Mucosa of rectum (tissue), 2 donors: Measurements from ENCODE around the gene FCHO2.
"Not testable (repeated sequence)": the region's sequence is repeated elsewhere in the genome, so short reads cannot be mapped to it uniquely, and the experiment has no call there.

Experiments used
- H3K27ac ChIP-seq, 2 donors: one replicate each; pipeline ENCODE4 v1.7.0; 2013; ENCODE audit warnings: inconsistent platforms in 2 of 2, low read depth in 2 of 2, low read length in 2 of 2
- H3K27me3 ChIP-seq, 2 donors: one replicate each; pipeline ENCODE4 v1.7.0; 2013; ENCODE audit warnings: low read length in 2 of 2; ENCODE audit not compliant: control insufficient read depth in 2 of 2, insufficient read depth in 2 of 2
- H3K36me3 ChIP-seq, 2 donors: one replicate each; pipeline ENCODE4 v1.7.0; 2013; ENCODE audit warnings: low read length in 2 of 2; ENCODE audit not compliant: control insufficient read depth in 2 of 2, insufficient read depth in 2 of 2
- H3K4me1 ChIP-seq, 2 donors: one replicate each; pipeline ENCODE4 v1.7.0; 2013; ENCODE audit warnings: low read length in 2 of 2, mild to moderate bottlenecking in 1 of 2; ENCODE audit not compliant: control insufficient read depth in 2 of 2, insufficient read depth in 2 of 2
- H3K4me3 ChIP-seq, 2 donors: one replicate each; pipeline ENCODE4 v1.7.0; 2013; ENCODE audit warnings: low read length in 2 of 2
- H3K9ac ChIP-seq, 2 donors: one replicate each; pipeline ENCODE4 v1.7.0; 2013; ENCODE audit warnings: low read length in 2 of 2, low read depth in 1 of 2, mild to moderate bottlenecking in 1 of 2
- H3K9me3 ChIP-seq, 2 donors: one replicate each; pipeline ENCODE4 v1.7.0; 2013; ENCODE audit warnings: low read length in 2 of 2; ENCODE audit not compliant: control insufficient read depth in 2 of 2
- donor health status: healthy.
- donor health status: Normal muscosa, but diverticular disease.

The FCHO2 gene

GRCh38 chr5:72996632-72997031 is 40.8 kb downstream of the FCHO2 start:
- Histone ChIP-seq H3K36me3 (peaks cover 14 to 23% of the 10 kb centered on the region in 2 donors), H3K4me3 (no peak overlapping the region), H3K27me3 (no peaks in the 10 kb centered on the region), H3K27ac (no peak overlapping the region), H3K4me1 (no peaks in the 10 kb centered on the region), H3K9me3 (no peaks in the 10 kb centered on the region), H3K9ac (no peak overlapping the region)

DNA sequence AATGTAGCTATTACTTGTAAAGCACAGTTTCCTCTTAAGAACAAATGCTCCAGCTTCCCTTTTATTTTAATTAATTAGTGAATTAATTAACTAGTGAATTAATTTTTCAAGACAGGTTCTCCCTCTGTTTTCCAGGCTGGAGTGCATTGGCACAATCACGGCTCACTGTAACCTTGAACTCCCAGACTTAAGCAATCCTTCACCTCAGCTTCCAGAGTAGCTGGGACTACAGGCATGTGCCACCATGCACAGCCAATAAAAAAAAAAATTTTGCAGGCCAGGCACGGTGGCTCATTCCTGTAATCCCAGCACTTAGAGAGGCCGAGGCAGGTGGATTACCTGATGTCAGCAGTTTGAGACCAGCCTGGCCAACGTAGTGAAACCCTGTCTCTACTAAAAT is 44.1 kb downstream of the FCHO2 start:
- Histone ChIP-seq H3K9me3 (no peaks in the 10 kb centered on the region), H3K4me3 (no peak overlapping the region), H3K36me3 (peaks cover 12% of the 10 kb centered on the region in 2 donors), H3K27ac (no peak overlapping the region), H3K4me1 (no peaks in the 10 kb centered on the region), H3K9ac (no peak overlapping the region), H3K27me3 (no peaks in the 10 kb centered on the region)

DNA sequence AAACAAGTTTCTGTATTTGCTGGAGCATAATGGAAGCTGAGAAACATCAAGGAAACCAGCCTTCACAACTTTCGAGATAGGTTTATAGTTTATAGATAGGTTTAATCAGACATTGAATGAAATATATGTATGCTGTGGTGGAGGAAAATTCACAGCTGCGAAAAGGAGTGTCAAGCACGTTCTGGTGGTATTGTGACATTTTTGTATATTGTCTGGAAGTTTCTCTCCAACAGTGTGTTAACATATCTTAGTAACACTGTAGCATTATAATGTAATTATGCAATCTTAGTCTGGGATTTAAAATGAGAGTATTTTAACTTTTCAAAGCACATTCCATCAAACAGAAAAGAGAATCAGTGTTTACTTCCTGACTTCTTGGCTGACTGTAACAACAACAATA is 50.0 kb downstream of the FCHO2 start:
- no peaks in the 10 kb centered on the region for H3K4me1 ChIP-seq

GRCh38 chr5:73007051-73007450 is 51.2 kb downstream of the FCHO2 start:
- Histone ChIP-seq H3K9ac (no peak overlapping the region), H3K4me3 (no peak overlapping the region), H3K27ac (no peak overlapping the region), H3K27me3 (no peaks in the 10 kb centered on the region), H3K36me3 (peaks cover 7 to 12% of the 10 kb centered on the region in 2 donors), H3K4me1 (no peaks in the 10 kb centered on the region), H3K9me3 (no peaks in the 10 kb centered on the region)

More for the DNA sequence above, 50.0 kb downstream of the FCHO2 start:
- no peak overlapping the region for H3K4me3 ChIP-seq
- H3K27ac ChIP-seq = no peak overlapping the region
- no peaks in the 10 kb centered on the region for H3K27me3 ChIP-seq
- no peaks in the 10 kb centered on the region for H3K9me3 ChIP-seq
- no peak overlapping the region for H3K9ac ChIP-seq
- H3K36me3 ChIP-seq = peaks cover 7 to 9% of the 10 kb centered on the region in 2 donors

DNA sequence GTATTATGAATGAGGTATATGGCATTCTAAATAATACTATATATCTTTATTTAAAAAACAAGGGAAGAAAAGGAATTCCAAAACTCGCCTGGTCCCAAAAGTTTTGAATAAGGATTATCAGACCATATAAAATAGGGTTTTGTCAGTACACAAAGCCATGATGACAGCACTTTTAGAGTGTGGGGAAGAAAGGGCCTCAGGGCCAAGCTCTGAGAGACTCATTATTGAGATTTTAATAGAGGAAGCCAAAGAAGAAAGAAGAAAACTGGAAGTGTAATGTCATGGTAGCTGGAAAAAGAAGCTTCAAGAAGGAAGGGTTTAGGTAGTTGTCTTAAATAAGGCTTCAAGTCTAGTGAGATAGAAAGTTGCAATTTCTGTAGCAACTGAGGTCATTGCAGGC is 53.0 kb downstream of the FCHO2 start:
- H3K9ac ChIP-seq = no peak overlapping the region
- H3K4me3 ChIP-seq = no peak overlapping the region
- H3K4me1 ChIP-seq = no peaks in the 10 kb centered on the region
- peaks cover 7 to 13% of the 10 kb centered on the region in 2 donors for H3K36me3 ChIP-seq
- H3K9me3 ChIP-seq = no peaks in the 10 kb centered on the region
- no peak overlapping the region for H3K27ac ChIP-seq
- no peaks in the 10 kb centered on the region for H3K27me3 ChIP-seq

- H3K27ac ChIP-seq, H3K9ac ChIP-seq, H3K4me1 ChIP-seq, H3K36me3 ChIP-seq, H3K9me3 ChIP-seq, H3K27me3 ChIP-seq, H3K4me3 ChIP-seq: not testable (repeated sequence)
These were observed 55.8 kb downstream of the FCHO2 start for GRCh38 chr5:73011612-73012011.

DNA sequence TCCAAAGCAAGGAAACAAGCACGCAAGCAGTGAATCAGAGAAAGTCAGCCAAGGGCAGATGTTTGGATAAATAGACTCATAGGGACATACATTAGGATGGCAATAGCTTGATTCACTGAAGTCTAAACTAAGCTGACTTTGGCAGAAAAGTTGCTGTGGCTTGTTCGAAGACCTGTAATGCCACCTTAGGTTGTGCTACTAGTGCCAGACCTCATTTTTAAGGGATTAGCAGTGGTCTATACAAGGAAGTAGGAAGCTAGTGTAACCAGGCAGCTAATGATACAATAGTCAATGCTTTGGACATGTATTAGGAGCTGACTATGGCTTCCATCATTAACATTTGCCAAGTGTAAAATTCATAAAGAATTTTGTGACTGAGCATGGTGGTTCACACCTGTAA is 63.1 kb downstream of the FCHO2 start:
- no peaks in the 10 kb centered on the region for H3K27me3 ChIP-seq
- H3K4me3 ChIP-seq = no peak overlapping the region
- H3K9ac ChIP-seq = no peak overlapping the region
- no peak overlapping the region for H3K27ac ChIP-seq
- H3K4me1 ChIP-seq = no peaks in the 10 kb centered on the region
- no peaks in the 10 kb centered on the region for H3K9me3 ChIP-seq
- peaks cover 11 to 17% of the 10 kb centered on the region in 2 donors for H3K36me3 ChIP-seq

DNA sequence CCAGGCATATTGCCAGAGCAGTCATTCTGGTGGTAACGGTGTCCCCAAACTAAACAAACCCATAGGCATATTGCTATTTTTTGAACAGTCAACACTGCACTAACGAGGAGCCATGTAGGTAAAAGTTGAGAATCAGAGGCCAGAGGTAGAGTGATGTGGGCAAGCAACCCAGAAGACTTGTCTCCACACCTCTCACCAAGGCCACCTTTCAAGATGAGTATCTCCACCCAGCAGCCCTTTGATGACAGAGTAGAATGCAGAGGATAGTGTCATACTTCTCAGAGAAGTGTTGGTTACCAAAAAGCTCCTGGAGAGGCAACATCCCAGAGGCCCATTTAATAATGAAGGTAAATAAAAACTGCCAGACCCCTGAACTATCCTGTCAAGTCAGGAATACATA is 63.9 kb downstream of the FCHO2 start:
- Histone ChIP-seq H3K4me3 (no peak overlapping the region), H3K27ac (no peak overlapping the region), H3K36me3 (peaks cover 11 to 17% of the 10 kb centered on the region in 2 donors), H3K4me1 (no peaks in the 10 kb centered on the region), H3K27me3 (no peaks in the 10 kb centered on the region), H3K9ac (no peak overlapping the region), H3K9me3 (no peaks in the 10 kb centered on the region)

- Histone ChIP-seq H3K27ac (no peak overlapping the region), H3K36me3 (peaks cover 15 to 17% of the 10 kb centered on the region in 2 donors), H3K9ac (no peak overlapping the region), H3K27me3 (no peaks in the 10 kb centered on the region), H3K9me3 (no peaks in the 10 kb centered on the region), H3K4me3 (no peak overlapping the region), H3K4me1 (no peaks in the 10 kb centered on the region)
These were observed 66.8 kb downstream of the FCHO2 start for GRCh38 chr5:73022471-73023169.

DNA sequence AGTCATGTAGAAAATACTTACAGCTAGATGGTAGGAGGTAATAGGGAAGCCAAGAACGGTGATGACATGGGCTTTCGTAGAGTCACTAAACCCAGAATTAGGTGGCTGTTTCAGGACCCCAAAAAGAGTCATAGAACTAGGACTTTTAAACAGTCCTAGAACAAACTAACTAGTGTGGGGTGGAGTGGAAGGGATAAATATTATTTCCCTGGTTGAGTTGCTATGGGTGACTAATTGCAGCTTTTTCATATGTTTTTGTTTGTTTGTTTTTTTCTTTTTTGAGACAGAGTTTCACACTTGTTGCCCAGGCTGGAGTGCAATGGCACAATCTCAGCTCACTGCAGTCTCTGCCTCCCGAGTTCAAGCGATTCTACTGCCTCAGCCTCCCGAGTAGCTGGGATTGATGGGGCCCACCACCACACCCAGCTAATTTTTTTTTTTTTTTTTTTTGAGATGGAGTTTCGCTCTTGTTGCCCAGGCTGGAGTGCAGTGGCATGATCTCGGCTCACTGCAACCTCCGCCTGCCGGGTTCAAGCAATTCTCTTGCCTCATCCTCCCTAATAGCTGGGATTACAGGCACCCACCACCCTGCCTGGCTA is 69.2 kb downstream of the FCHO2 start:
- H3K9me3 ChIP-seq, H3K9ac ChIP-seq, H3K4me3 ChIP-seq, H3K27me3 ChIP-seq, H3K27ac ChIP-seq, H3K4me1 ChIP-seq: not testable (repeated sequence)
- H3K36me3 ChIP-seq = peaks cover 5 to 13% of the 10 kb centered on the region in 2 donors
